MM.1S (cell line): ENCODE data around the gene TRPC6.

Experiments used
- DNase-seq: peaks from one replicate; pipeline ENCODE4 v3.0.0-alpha.2; 2015
- H2AFZ ChIP-seq: fragments of 300-600 bp; sonication (generic); 2 replicates; pipeline ENCODE4 v1.6.0; 2016; ENCODE audit warnings: antibody characterized with exemption, low read length
- H3F3A ChIP-seq: fragments of 300-600 bp; sonication (generic); 2 replicates; pipeline ENCODE4 v1.6.1; 2016; ENCODE audit warnings: mild to moderate bottlenecking, antibody characterized with exemption, low read length, moderate library complexity, mixed read lengths; ENCODE audit not compliant: insufficient read depth
- H3K27ac ChIP-seq: fragments of 300-600 bp; sonication (generic); 2 replicates; pipeline ENCODE4 v1.5.1; 2016; ENCODE audit warnings: mild to moderate bottlenecking, low read length
- H3K27me3 ChIP-seq: fragments of 300-600 bp; sonication (generic); replicated peaks from 2 replicates; pipeline ENCODE4 v1.6.0; 2016; ENCODE audit warnings: low read length; ENCODE audit not compliant: insufficient read depth
- H3K36me3 ChIP-seq: fragments of 300-600 bp; sonication (generic); replicated peaks from 2 replicates; pipeline ENCODE4 v1.6.1; 2016; ENCODE audit warnings: mild to moderate bottlenecking, low read length, mixed read lengths; ENCODE audit not compliant: insufficient read depth
- H3K4me1 ChIP-seq: fragments of 300-600 bp; sonication (generic); 2 replicates; pipeline ENCODE4 v1.6.1; 2016; ENCODE audit warnings: low read length, mixed read lengths
- H3K4me2 ChIP-seq: fragments of 300-600 bp; sonication (generic); 2 replicates; pipeline ENCODE4 v1.6.0; 2016; ENCODE audit warnings: low read depth, low read length
- H3K4me3 ChIP-seq: fragments of 300-600 bp; sonication (generic); 2 replicates; pipeline ENCODE4 v1.5.1; 2016; ENCODE audit warnings: low read length, mixed read lengths
- H3K79me2 ChIP-seq: fragments of 300-600 bp; sonication (generic); 2 replicates; pipeline ENCODE4 v1.6.1; 2016; ENCODE audit warnings: mixed run types, low read length, mixed read lengths
- H3K9ac ChIP-seq: fragments of 300-600 bp; sonication (generic); 2 replicates; pipeline ENCODE4 v1.6.1; 2016; ENCODE audit warnings: low read length, mixed read lengths
- H3K9me2 ChIP-seq: fragments of 300-600 bp; sonication (generic); replicated peaks from 2 replicates; pipeline ENCODE4 v1.6.1; 2016; ENCODE audit warnings: mild to moderate bottlenecking, low read length, mixed read lengths; ENCODE audit not compliant: insufficient read depth
- H3K9me3 ChIP-seq: fragments of 300-600 bp; sonication (generic); replicated peaks from 2 replicates; pipeline ENCODE4 v1.6.1; 2016; ENCODE audit warnings: mild to moderate bottlenecking, low read length, mixed read lengths; ENCODE audit not compliant: insufficient read depth
- H4K20me1 ChIP-seq: fragments of 300-600 bp; sonication (generic); 2 replicates; pipeline ENCODE4 v1.6.1; 2016; ENCODE audit warnings: mild to moderate bottlenecking, low read length, moderate library complexity, mixed read lengths; ENCODE audit not compliant: insufficient read depth
- CTCF ChIP-seq: fragments of 300-600 bp; sonication (generic); IDR thresholded peaks from 2 replicates; pipeline ENCODE4 v1.5.1; 2016; ENCODE audit warnings: antibody characterized with exemption, low read length, mixed read lengths
- EZH2 ChIP-seq: fragments of 300-600 bp; sonication (generic); optimal IDR thresholded peaks from 2 replicates; pipeline ENCODE3; 2017; ENCODE audit warnings: low read depth, mild to moderate bottlenecking, antibody characterized with exemption, low read length, mixed read lengths
- EZH2phosphoT487 ChIP-seq: fragments of 300-600 bp; sonication (generic); IDR thresholded peaks from 2 replicates; pipeline ENCODE4 v1.6.1; 2018; ENCODE audit warnings: antibody characterized with exemption, low read length

The TRPC6 gene

GRCh38 chr11:101576456-101576855, 7.4 kb downstream of the TRPC6 start:
- H3K36me3 ChIP-seq, result no peaks in the 10 kb centered on the region
- no peaks in the 10 kb centered on the region for H4K20me1 ChIP-seq
- no peaks in the 10 kb centered on the region for H3F3A ChIP-seq
- no peak for DNase-seq
- H3K27me3 ChIP-seq, result no peaks in the 10 kb centered on the region
- H3K4me3 ChIP-seq, result no peak overlapping the region
- no peaks in the 10 kb centered on the region for H3K9me3 ChIP-seq
- no peak for TF ChIP-seq EZH2
- no peak for TF ChIP-seq CTCF
- TF ChIP-seq EZH2phosphoT487, result no peak
- H3K4me1 ChIP-seq, result no peaks in the 10 kb centered on the region
- no peak overlapping the region for H3K9ac ChIP-seq
- H3K9me2 ChIP-seq, result no peaks in the 10 kb centered on the region
- H2AFZ ChIP-seq, result no peak overlapping the region
- no peak overlapping the region for H3K4me2 ChIP-seq
- H3K79me2 ChIP-seq, result no peaks in the 10 kb centered on the region
- H3K27ac ChIP-seq, result no peak overlapping the region

- H3K9me2 ChIP-seq, result no peaks in the 10 kb centered on the region
- no peak overlapping the region for H3K4me2 ChIP-seq
- TF ChIP-seq EZH2phosphoT487, result no peak
- no peak for TF ChIP-seq EZH2
- no peak for TF ChIP-seq CTCF
- no peak overlapping the region for H3K4me3 ChIP-seq
- H3K79me2 ChIP-seq, result no peaks in the 10 kb centered on the region
- H4K20me1 ChIP-seq, result no peaks in the 10 kb centered on the region
- H3K4me1 ChIP-seq, result no peaks in the 10 kb centered on the region
- no peak overlapping the region for H2AFZ ChIP-seq
- no peaks in the 10 kb centered on the region for H3K27me3 ChIP-seq
- H3K27ac ChIP-seq, result no peak overlapping the region
- no peak for DNase-seq
- no peaks in the 10 kb centered on the region for H3K9me3 ChIP-seq
- H3K36me3 ChIP-seq, result no peaks in the 10 kb centered on the region
- no peaks in the 10 kb centered on the region for H3F3A ChIP-seq
- no peak overlapping the region for H3K9ac ChIP-seq
These were observed 8.9 kb downstream of the TRPC6 start for GRCh38 chr11:101574886-101575285.

- Histone ChIP-seq H3K4me1 (no peaks in the 10 kb centered on the region), H3K27me3 (no peaks in the 10 kb centered on the region), H3F3A (no peaks in the 10 kb centered on the region), H3K36me3 (no peaks in the 10 kb centered on the region), H3K9me2 (no peaks in the 10 kb centered on the region), H3K4me3 (no peak overlapping the region), H4K20me1 (no peaks in the 10 kb centered on the region), H3K27ac (no peak overlapping the region), H2AFZ (no peak overlapping the region), H3K9ac (no peak overlapping the region), H3K4me2 (no peak overlapping the region), H3K9me3 (no peaks in the 10 kb centered on the region), H3K79me2 (no peaks in the 10 kb centered on the region)
- TF ChIP-seq EZH2phosphoT487 (no peak), CTCF (no peak), EZH2 (no peak)
- DNase-seq, result no peak
These were observed 16.7 kb downstream of the TRPC6 start for GRCh38 chr11:101567071-101567470.
